LNCaP clone FGC (cell line): ENCODE measurements around the gene SLC25A21.
"Not testable (repeated sequence)": the region's sequence is repeated elsewhere in the genome, so short reads cannot be mapped to it uniquely, and the experiment has no call there.

Experiments
- DNase-seq: peaks from one replicate; pipeline ENCODE4 v3.0.0-alpha.2; 2011; ENCODE audit warnings: low read depth
- H3K4me3 ChIP-seq: 2 replicates; pipeline ENCODE4 v1.5.1; 2011; ENCODE audit warnings: mild to moderate bottlenecking, low read depth, low read length, control low read depth
- TF ChIP-seq, protein P1 (sequence below): IDR thresholded peaks from 2 replicates; pipeline ENCODE4 v1.5.1; 2012; ENCODE audit warnings: mild to moderate bottlenecking; ENCODE audit not compliant: control insufficient read depth, insufficient read depth; ENCODE audit errors: extremely low read depth

SLC25A21 gene

DNA sequence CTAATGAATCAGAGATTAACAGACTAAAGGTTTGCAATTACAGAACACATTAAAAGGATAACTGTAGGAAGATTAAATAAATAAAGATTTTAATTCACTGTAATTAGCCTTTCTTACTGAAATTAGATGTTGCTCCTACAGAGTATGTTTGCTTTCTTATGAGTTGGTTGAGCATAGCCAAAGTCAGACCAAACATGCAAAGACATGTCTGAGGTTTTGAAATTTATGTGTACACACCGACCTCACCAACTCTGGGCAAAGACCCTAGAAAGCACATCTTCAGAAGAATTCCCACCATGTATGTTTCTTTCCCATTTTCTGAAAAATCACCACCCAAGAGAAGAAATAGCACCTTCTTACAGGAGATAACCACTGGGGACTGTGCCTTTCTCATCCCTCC lies 351.5 kb downstream of the SLC25A21 start:
- no peak for DNase-seq
- TF ChIP-seq, protein P1, sequence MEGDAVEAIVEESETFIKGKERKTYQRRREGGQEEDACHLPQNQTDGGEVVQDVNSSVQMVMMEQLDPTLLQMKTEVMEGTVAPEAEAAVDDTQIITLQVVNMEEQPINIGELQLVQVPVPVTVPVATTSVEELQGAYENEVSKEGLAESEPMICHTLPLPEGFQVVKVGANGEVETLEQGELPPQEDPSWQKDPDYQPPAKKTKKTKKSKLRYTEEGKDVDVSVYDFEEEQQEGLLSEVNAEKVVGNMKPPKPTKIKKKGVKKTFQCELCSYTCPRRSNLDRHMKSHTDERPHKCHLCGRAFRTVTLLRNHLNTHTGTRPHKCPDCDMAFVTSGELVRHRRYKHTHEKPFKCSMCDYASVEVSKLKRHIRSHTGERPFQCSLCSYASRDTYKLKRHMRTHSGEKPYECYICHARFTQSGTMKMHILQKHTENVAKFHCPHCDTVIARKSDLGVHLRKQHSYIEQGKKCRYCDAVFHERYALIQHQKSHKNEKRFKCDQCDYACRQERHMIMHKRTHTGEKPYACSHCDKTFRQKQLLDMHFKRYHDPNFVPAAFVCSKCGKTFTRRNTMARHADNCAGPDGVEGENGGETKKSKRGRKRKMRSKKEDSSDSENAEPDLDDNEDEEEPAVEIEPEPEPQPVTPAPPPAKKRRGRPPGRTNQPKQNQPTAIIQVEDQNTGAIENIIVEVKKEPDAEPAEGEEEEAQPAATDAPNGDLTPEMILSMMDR = no peak
- no peak overlapping the region for H3K4me3 ChIP-seq

DNA sequence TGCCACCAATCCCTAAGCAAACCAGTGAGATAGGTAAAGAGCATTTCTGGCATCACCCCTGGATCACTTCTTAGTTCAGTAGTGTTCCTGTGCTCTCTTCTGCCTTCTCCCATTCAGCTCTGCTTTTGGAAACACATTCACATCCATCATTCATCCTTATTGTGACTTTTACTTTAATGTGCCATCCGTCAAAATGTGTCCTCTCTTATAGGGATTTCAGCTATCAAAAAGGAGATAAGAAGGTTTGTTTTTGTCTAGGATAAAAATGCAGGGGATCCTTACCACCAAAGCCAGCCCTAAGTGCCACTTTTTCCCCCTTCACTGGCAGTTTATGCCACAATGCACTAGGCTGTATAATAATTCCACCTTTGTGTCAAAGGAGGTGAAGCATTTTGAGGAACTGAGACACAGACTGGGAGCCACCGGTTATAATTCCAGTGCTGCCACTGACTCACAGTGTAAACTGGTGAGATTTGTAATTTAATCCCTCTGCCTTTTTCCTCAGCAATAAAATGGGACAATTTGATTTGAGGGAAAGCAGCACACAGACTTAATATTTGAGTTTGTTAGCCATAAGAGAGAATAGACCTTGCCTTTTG lies 352.2 kb downstream of the SLC25A21 start:
- no peak overlapping the region for H3K4me3 ChIP-seq
- TF ChIP-seq, protein P1 = no peak
- no peak for DNase-seq

- DNase-seq = no peak
- H3K4me3 ChIP-seq = no peak overlapping the region
- TF ChIP-seq, protein P1 = no peak
Observed at GRCh38 chr14:36818794-36819384, 353.5 kb downstream of the SLC25A21 start.

GRCh38 chr14:36818246-36818645 lies 354.2 kb downstream of the SLC25A21 start:
- no peak for DNase-seq
- no peak overlapping the region for H3K4me3 ChIP-seq
- TF ChIP-seq, protein P1 = no peak

GRCh38 chr14:36817071-36817930 lies 355.1 kb downstream of the SLC25A21 start:
- TF ChIP-seq, protein P1 = no peak
- no peak overlapping the region for H3K4me3 ChIP-seq
- no peak for DNase-seq

- TF ChIP-seq, protein P1 = no peak
- no peak for DNase-seq
- H3K4me3 ChIP-seq = no peak overlapping the region
Observed at GRCh38 chr14:36816481-36816880, 355.9 kb downstream of the SLC25A21 start.

- DNase-seq, H3K4me3 ChIP-seq: not testable (repeated sequence)
Observed at GRCh38 chr14:36814783-36815182, 357.6 kb downstream of the SLC25A21 start.
